Right lobe of liver (tissue), 6 donors: ENCODE measurements around the gene ADGRV1. TPM values are rescaled to one million over a fixed set of nuclear protein-coding genes. Genes with fewer than 3 reads are reported as not detected.
A peak's percentile ranks its signal among the peaks of the same experiment; 100 is the strongest.

Experiments
- ATAC-seq, 4 donors: fragments of 200-7000 bp; cut with Tn5 transposase; one replicate each; pipeline ENCODE4 v1.9.1; 2020; ENCODE audit warnings: mild to moderate bottlenecking in 4 of 4, moderate library complexity in 4 of 4
- DNase-seq, 3 donors: peaks; one replicate each; pipeline ENCODE4 v3.0.0-alpha.2; 2020
- H3K27ac ChIP-seq, 3 donors: fragments of 200-600 bp; one replicate each; pipeline ENCODE4 v1.8.0; 2022
- H3K27me3 ChIP-seq, 2 donors: fragments of 200-600 bp; one replicate each; pipeline ENCODE4 v1.8.0; 2022
- H3K36me3 ChIP-seq, 4 donors: fragments of 200-600 bp; sonication (generic) in 1 of 4; one replicate each; pipeline versions ENCODE4 v1.5.1 to v1.8.0; 2017 to 2022; ENCODE audit warnings: control low read depth in 1 of 4
- H3K4me1 ChIP-seq, 4 donors: fragments of 200-600 bp; sonication (generic) in 1 of 4; one replicate each; pipeline versions ENCODE4 v1.5.1 to v1.8.0; 2017 to 2022; ENCODE audit warnings: control low read depth in 1 of 4
- H3K4me3 ChIP-seq, 3 donors: fragments of 200-600 bp; one replicate each; pipeline ENCODE4 v1.8.0; 2022
- H3K9me3 ChIP-seq, 4 donors: fragments of 200-600 bp; sonication (generic) in 1 of 4; one replicate each; pipeline versions ENCODE4 v1.5.1 to v1.8.0; 2017 to 2022; ENCODE audit warnings: control low read depth in 1 of 4
- POLR2A ChIP-seq: fragments of 450-650 bp; IDR thresholded peaks from one replicate; pipeline ENCODE4 v1.6.1; 2017; ENCODE audit warnings: antibody characterized with exemption, mild to moderate bottlenecking
- WGBS: methylation state at CpG from one replicate; pipeline ENCODE4 v1.1.6; 2018; ENCODE audit warnings: low coverage, low lambda C conversion rate; ENCODE audit not compliant: insufficient coverage; ENCODE audit errors: missing lambda C conversion rate; 5-methylcytosine and 5-hydroxymethylcytosine counted together
- intact Hi-C, 2 donors: fragments of 100-400 bp; cut with DNase I; formaldehyde crosslinking; loops; one replicate each; pipeline versions ENCODE4 v1.11.2 to v1.14.1; 2022
- total RNA-seq, 6 experiments: library from RNA; depleted of rRNA in 2 of 6; stranded (reverse); fragments of >200 nt in 2 of 6; fragmentation: NEBNext Ultra II Directional in 3 of 6; extraction: Animal tissue kit (Norgen Biotek cat#: 25700) in 3 of 6; gene quantifications; one replicate each; pipeline versions ENCODE4 v1.1.0 to v1.2.4, GENCODE V29; 2016 to 2023
- TF ChIP-seq, protein P1 (sequence below), 4 donors: fragments of 200-600 bp in 3 of 4; fragments of 450-650 bp in 1 of 4; IDR thresholded peaks; one replicate each; pipeline versions ENCODE4 v1.5.1 to v1.8.0; 2016 to 2022; ENCODE audit warnings: antibody characterized with exemption in 4 of 4, mild to moderate bottlenecking in 2 of 4
- donor health status: DM: no; HTN: yes; CAD: no.
- donor health status: DM: no; HTN: no; CAD: no.
- donor health status: DM: no; HTN: no; CAD: no.
- donor health status: DM: no; HTN: yes; CAD: no.
- donor health status: DM: no; HTN: yes; CAD: no.

The ADGRV1 gene
- total RNA-seq, 6 experiments from 2014 or later, result 4.5 to 15.9 (median 7.4) TPM

GRCh38 chr5:91146905-91147600, 588.5 kb downstream of the ADGRV1 start:
- Histone ChIP-seq H3K27me3 (no peaks in the 10 kb centered on the region), H3K4me1 (peaks cover 0 to 29% (median 8%) of the 10 kb centered on the region in 4 donors), H3K9me3 (no peaks in the 10 kb centered on the region), H3K36me3 (no peaks in the 10 kb centered on the region), H3K4me3 (no peak overlapping the region), H3K27ac (peak overlapping the region in 1 of 3 donors; percentile 76)
- peak; percentile 67 to 86 (median 72) for ATAC-seq
- TF ChIP-seq, protein P1, sequence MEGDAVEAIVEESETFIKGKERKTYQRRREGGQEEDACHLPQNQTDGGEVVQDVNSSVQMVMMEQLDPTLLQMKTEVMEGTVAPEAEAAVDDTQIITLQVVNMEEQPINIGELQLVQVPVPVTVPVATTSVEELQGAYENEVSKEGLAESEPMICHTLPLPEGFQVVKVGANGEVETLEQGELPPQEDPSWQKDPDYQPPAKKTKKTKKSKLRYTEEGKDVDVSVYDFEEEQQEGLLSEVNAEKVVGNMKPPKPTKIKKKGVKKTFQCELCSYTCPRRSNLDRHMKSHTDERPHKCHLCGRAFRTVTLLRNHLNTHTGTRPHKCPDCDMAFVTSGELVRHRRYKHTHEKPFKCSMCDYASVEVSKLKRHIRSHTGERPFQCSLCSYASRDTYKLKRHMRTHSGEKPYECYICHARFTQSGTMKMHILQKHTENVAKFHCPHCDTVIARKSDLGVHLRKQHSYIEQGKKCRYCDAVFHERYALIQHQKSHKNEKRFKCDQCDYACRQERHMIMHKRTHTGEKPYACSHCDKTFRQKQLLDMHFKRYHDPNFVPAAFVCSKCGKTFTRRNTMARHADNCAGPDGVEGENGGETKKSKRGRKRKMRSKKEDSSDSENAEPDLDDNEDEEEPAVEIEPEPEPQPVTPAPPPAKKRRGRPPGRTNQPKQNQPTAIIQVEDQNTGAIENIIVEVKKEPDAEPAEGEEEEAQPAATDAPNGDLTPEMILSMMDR (IDR thresholded peaks at IDR 0.05), result no peak
- no peak for TF ChIP-seq POLR2A
- 62% methylated on average over 4 of the region's 4 CpGs for WGBS
- DNase-seq, result peak; percentile 50 to 85 (median 70)
- intact Hi-C loops, result no loop called here

- TF ChIP-seq, protein P1 (IDR thresholded peaks at IDR 0.05), result no peak
- no peak for TF ChIP-seq POLR2A
- peaks cover 0 to 21% (median 4%) of the 10 kb centered on the region in 4 donors for H3K4me1 ChIP-seq
- intact Hi-C loops, result no loop called here
- H3K4me3 ChIP-seq, result no peak overlapping the region
- no peaks in the 10 kb centered on the region for H3K36me3 ChIP-seq
- no peak for ATAC-seq
- no peak overlapping the region for H3K27ac ChIP-seq
- H3K9me3 ChIP-seq, result no peaks in the 10 kb centered on the region
- no peak for DNase-seq
- no peaks in the 10 kb centered on the region for H3K27me3 ChIP-seq
- WGBS, result 67% methylated on average over 1 of the region's 1 CpG
Observed at GRCh38 chr5:91150234-91150633, 591.6 kb downstream of the ADGRV1 start.

GRCh38 chr5:91150636-91151035, 592.0 kb downstream of the ADGRV1 start:
- intact Hi-C loops, result no loop called here
- Histone ChIP-seq H3K36me3 (no peaks in the 10 kb centered on the region), H3K27ac (no peak overlapping the region), H3K9me3 (no peaks in the 10 kb centered on the region), H3K4me3 (no peak overlapping the region), H3K4me1 (peaks cover 0 to 17% (median 2%) of the 10 kb centered on the region in 4 donors), H3K27me3 (no peaks in the 10 kb centered on the region)
- no peak for DNase-seq
- no peak for ATAC-seq
- TF ChIP-seq POLR2A, result no peak
- TF ChIP-seq, protein P1 (IDR thresholded peaks at IDR 0.05), result no peak

- 62% methylated on average over 2 of the region's 2 CpGs for WGBS
- DNase-seq (no peak), ATAC-seq (peak; percentile 61 to 74 (median 65))
- H3K4me3 ChIP-seq, result no peak overlapping the region
- no peaks in the 10 kb centered on the region for H3K27me3 ChIP-seq
- TF ChIP-seq, protein P1 (IDR thresholded peaks at IDR 0.05), result peak in 1 of 4 donors; percentile 4
- TF ChIP-seq POLR2A, result no peak
- H3K27ac ChIP-seq, result no peak overlapping the region
- H3K9me3 ChIP-seq, result no peaks in the 10 kb centered on the region
- no peaks in the 10 kb centered on the region for H3K36me3 ChIP-seq
- intact Hi-C loops, result no loop called here
- H3K4me1 ChIP-seq, result peaks cover 0 to 4% (median 0%) of the 10 kb centered on the region in 4 donors
Observed at GRCh38 chr5:91151947-91152346, 593.4 kb downstream of the ADGRV1 start.
